ENCODE data around the gene HAL. TPM values are rescaled to one million over a fixed set of nuclear protein-coding genes. Genes with fewer than 3 reads are reported as not detected.

The HAL gene
- total and polyA plus RNA-seq, 2 of the 4 experiments (the other 2 are of a cell fraction), result under 0.01 to 0.02 TPM

- no peaks in the 10 kb centered on the region for H3K79me1 ChIP-seq (ENCODE audit: low read depth in 1 of 2, low read length in 2 of 2)
- H4K91ac ChIP-seq (ENCODE audit: insufficient read depth, low read depth, low read length), result no peak overlapping the region
- H4K8ac ChIP-seq (ENCODE audit: low read depth in 2 of 2, low read length in 2 of 2), result no peak overlapping the region
- H3K27me3 ChIP-seq (ENCODE audit: control insufficient read depth, insufficient read depth, low read length), result peaks cover 20% of the 10 kb centered on the region
- no peak overlapping the region for H4K5ac ChIP-seq (ENCODE audit: low read depth, low read length)
- H3K9me3 ChIP-seq (ENCODE audit: control insufficient read depth, insufficient read depth, low read length), result no peaks in the 10 kb centered on the region
- H3K27ac ChIP-seq (ENCODE audit: insufficient read depth, low read length), result no peak overlapping the region
- no peak overlapping the region for H3K4me2 ChIP-seq (ENCODE audit: low read depth, low read length)
- H3K4me1 ChIP-seq (ENCODE audit: control insufficient read depth, insufficient read depth, low read length), result peaks cover 2% of the 10 kb centered on the region; the same call in 1 of the 2 replicates
- in situ Hi-C loops (cut with MboI; ENCODE audit: low sequenced_read_pairs) (no loop called here), intact Hi-C loops (cut with micrococcal nuclease) (no loop called here), dilution Hi-C loops (cut with HindIII; ENCODE audit: low sequenced_read_pairs, unreplicated experiment) (no loop called here)
- H3K23ac ChIP-seq (ENCODE audit: low read depth, low read length), result no peak overlapping the region
- no peak overlapping the region for H3K18ac ChIP-seq (ENCODE audit: low read depth, low read length)
- H3K56ac ChIP-seq (ENCODE audit: extremely low read depth, insufficient read depth, low read length), result no peak overlapping the region
- WGBS, 2 experiments (ENCODE audit: extremely low coverage in 2 of 2, insufficient read length in 1 of 2), result 80% methylated on average over 2 of the region's 11 CpGs; no CpG with 5 or more reads in 1 of the 2 experiments
- CTCF ChIA-PET, result interaction anchor here (2.1 kb wide), 1 partner anchor 9 kb away, joined by 11 read pairs; no protein-coding TSS in a partner anchor
- H3K36me3 ChIP-seq (ENCODE audit: control insufficient read depth, insufficient read depth, low read length), result no peaks in the 10 kb centered on the region
- H3K4ac ChIP-seq (ENCODE audit: low read depth, low read length), result no peak overlapping the region
- H2BK5ac ChIP-seq (ENCODE audit: low read depth, low read length, poor library complexity, severe bottlenecking), result no peak overlapping the region
- ATAC-seq (ENCODE audit: low read depth) (no peak), DNase-seq (no peak)
- no peak overlapping the region for H2BK15ac ChIP-seq (ENCODE audit: low read depth, low read length)
- no peak overlapping the region for H3K4me3 ChIP-seq (ENCODE audit: insufficient read depth, low read depth, low read length)
- H3K9ac ChIP-seq (ENCODE audit: low read depth, low read length), result no peak overlapping the region
- no peak overlapping the region for H3K14ac ChIP-seq (replicated peaks; ENCODE audit: low read depth, low read length)
- H3K9me1 ChIP-seq (ENCODE audit: insufficient read depth, low read length), result no peaks in the 10 kb centered on the region
- H2AK9ac ChIP-seq (replicated peaks; ENCODE audit: low read depth, low read length, poor library complexity), result no peak overlapping the region
- no peak for TF ChIP-seq FOS (IDR thresholded peaks at IDR 0.05; ENCODE audit: low read depth, low read length)
- TF ChIP-seq POLR2A (IDR thresholded peaks at IDR 0.05; ENCODE audit: low read depth, low read length), result no peak
- no peak for TF ChIP-seq MAFK (IDR thresholded peaks at IDR 0.05; ENCODE audit: low read depth, low read length)
- no peak for TF ChIP-seq RCOR1 (IDR thresholded peaks at IDR 0.05; ENCODE audit: insufficient replicate concordance, low read length)
- TF ChIP-seq USF2 (IDR thresholded peaks at IDR 0.05; ENCODE audit: low read depth, low read length), result no peak
- no peak for TF ChIP-seq RFX5 (IDR thresholded peaks at IDR 0.05; ENCODE audit: low read depth, low read length)
- BruUV-seq (replicated peaks), result no TSS peak
- no peaks in the 10 kb centered on the region for H4K20me1 ChIP-seq (ENCODE audit: insufficient read depth, low read length)
- POLR2A ChIA-PET (ENCODE audit: unreplicated experiment), result no interaction called here
- H2AFZ ChIP-seq (replicated peaks; ENCODE audit: low read length, poor library complexity), result no peak overlapping the region
- H2BK20ac ChIP-seq (ENCODE audit: low read depth, low read length), result no peak overlapping the region
- H2AK5ac ChIP-seq (ENCODE audit: low read depth, low read length), result no peak overlapping the region
- no peak overlapping the region for H2BK120ac ChIP-seq (ENCODE audit: low read depth, low read length)
Observed at GRCh38 chr12:95988506-95989275, 7.5 kb downstream of the HAL start.
